Cardiac muscle cell (in vitro differentiated cells and primary cell): ENCODE measurements around the gene CACNA2D3. TPM values are rescaled to one million over a fixed set of nuclear protein-coding genes. Genes with fewer than 3 reads are reported as not detected.
"Not testable (repeated sequence)": the region's sequence is repeated elsewhere in the genome, so short reads cannot be mapped to it uniquely, and the experiment has no call there.

ENCODE experiments used
- DNase-seq, 2 donors: peaks; one replicate each; pipeline versions ENCODE4 v3.0.0 to v3.0.0-alpha.2; 2010 to 2017; ENCODE audit warnings: low read depth in 1 of 2, low spot score in 1 of 2
- H3K27ac ChIP-seq: fragments of 200-600 bp; sonication (generic); 2 replicates; pipeline ENCODE4 v1.5.1; 2016
- H3K27me3 ChIP-seq: fragments of 200-600 bp; sonication (generic); 2 replicates; pipeline ENCODE4 v1.6.0; 2016; ENCODE audit warnings: control low read depth
- H3K36me3 ChIP-seq: fragments of 200-600 bp; sonication (generic); 2 replicates; pipeline ENCODE4 v1.5.1; 2016; ENCODE audit warnings: control low read depth
- H3K4me1 ChIP-seq: fragments of 200-600 bp; sonication (generic); 2 replicates; pipeline ENCODE4 v1.8.1; 2017; ENCODE audit warnings: low read depth, mild to moderate bottlenecking, mixed run types
- H3K4me3 ChIP-seq: fragments of 200-600 bp; sonication (generic); 2 replicates; pipeline ENCODE4 v1.5.1; 2016; ENCODE audit warnings: mild to moderate bottlenecking
- H3K9me3 ChIP-seq: fragments of 200-600 bp; sonication (generic); 2 replicates; pipeline ENCODE4 v1.5.1; 2017; ENCODE audit warnings: low read depth, mild to moderate bottlenecking, control low read depth
- polyA plus RNA-seq: library from polyadenylated mRNA; unstranded; fragments of >200 nt; fragmentation: Nextera tagmentation; extraction: Ambion mirVana; gene quantifications from 2 replicates; pipeline ENCODE4 v1.2.1, GENCODE V29; 2016
- total RNA-seq: library from RNA; depleted of rRNA; stranded (reverse); fragments of >200 nt; gene quantifications from 2 replicates; pipeline ENCODE4 v1.2.3, GENCODE V29; 2016
- TF ChIP-seq, protein P1 (sequence below): IDR thresholded peaks from 2 replicates; pipeline ENCODE4 v1.5.1; 2012; ENCODE audit warnings: low read depth, mild to moderate bottlenecking, low read length

CACNA2D3 gene
- total and polyA plus RNA-seq, 2 experiments from 2014 or later: 0.45 to 0.59 TPM

GRCh38 chr3:54631516-54632325 is 509.4 kb downstream of the CACNA2D3 start:
- TF ChIP-seq, protein P1, sequence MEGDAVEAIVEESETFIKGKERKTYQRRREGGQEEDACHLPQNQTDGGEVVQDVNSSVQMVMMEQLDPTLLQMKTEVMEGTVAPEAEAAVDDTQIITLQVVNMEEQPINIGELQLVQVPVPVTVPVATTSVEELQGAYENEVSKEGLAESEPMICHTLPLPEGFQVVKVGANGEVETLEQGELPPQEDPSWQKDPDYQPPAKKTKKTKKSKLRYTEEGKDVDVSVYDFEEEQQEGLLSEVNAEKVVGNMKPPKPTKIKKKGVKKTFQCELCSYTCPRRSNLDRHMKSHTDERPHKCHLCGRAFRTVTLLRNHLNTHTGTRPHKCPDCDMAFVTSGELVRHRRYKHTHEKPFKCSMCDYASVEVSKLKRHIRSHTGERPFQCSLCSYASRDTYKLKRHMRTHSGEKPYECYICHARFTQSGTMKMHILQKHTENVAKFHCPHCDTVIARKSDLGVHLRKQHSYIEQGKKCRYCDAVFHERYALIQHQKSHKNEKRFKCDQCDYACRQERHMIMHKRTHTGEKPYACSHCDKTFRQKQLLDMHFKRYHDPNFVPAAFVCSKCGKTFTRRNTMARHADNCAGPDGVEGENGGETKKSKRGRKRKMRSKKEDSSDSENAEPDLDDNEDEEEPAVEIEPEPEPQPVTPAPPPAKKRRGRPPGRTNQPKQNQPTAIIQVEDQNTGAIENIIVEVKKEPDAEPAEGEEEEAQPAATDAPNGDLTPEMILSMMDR: no peak

GRCh38 chr3:54632326-54632665 is 509.9 kb downstream of the CACNA2D3 start:
- TF ChIP-seq, protein P1: no peak
- Histone ChIP-seq H3K9me3 (no peaks in the 10 kb centered on the region), H3K4me1 (no peaks in the 10 kb centered on the region), H3K27ac (no peak overlapping the region), H3K27me3 (peaks cover 6% of the 10 kb centered on the region), H3K36me3 (no peaks in the 10 kb centered on the region), H3K4me3 (no peak overlapping the region)
- DNase-seq: no peak

More at GRCh38 chr3:54631516-54632325, 509.4 kb downstream of the CACNA2D3 start:
- Histone ChIP-seq H3K27ac (no peak overlapping the region), H3K27me3 (peaks cover under 1% of the 10 kb centered on the region), H3K4me3 (no peak overlapping the region), H3K36me3 (no peaks in the 10 kb centered on the region), H3K4me1 (no peaks in the 10 kb centered on the region), H3K9me3 (no peaks in the 10 kb centered on the region)
- DNase-seq: no peak

DNA sequence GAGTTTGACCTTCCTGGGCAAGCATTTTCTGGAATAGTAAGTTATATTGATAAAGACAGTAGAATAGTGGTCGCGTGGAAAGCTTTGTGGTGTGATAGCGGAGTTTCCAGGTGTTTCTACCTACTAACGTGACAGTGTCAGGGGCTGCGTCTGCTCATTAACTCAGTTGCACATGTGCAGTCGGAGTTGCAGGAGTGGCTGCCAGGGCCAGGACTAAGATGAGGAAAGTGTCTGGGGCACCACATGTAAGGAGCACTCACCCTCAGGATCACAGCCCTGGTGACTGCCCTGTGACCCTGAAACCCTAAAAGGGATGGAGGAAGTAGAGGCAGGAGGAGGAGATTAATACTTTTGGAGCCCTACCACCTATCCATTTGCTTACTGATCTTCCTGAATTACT is 510.5 kb downstream of the CACNA2D3 start:
- Histone ChIP-seq H3K4me3 (no peak overlapping the region), H3K4me1 (no peaks in the 10 kb centered on the region), H3K9me3 (no peaks in the 10 kb centered on the region), H3K27ac (no peak overlapping the region), H3K27me3 (peaks cover 10% of the 10 kb centered on the region), H3K36me3 (no peaks in the 10 kb centered on the region)
- TF ChIP-seq, protein P1: no peak
- no peak for DNase-seq

DNA sequence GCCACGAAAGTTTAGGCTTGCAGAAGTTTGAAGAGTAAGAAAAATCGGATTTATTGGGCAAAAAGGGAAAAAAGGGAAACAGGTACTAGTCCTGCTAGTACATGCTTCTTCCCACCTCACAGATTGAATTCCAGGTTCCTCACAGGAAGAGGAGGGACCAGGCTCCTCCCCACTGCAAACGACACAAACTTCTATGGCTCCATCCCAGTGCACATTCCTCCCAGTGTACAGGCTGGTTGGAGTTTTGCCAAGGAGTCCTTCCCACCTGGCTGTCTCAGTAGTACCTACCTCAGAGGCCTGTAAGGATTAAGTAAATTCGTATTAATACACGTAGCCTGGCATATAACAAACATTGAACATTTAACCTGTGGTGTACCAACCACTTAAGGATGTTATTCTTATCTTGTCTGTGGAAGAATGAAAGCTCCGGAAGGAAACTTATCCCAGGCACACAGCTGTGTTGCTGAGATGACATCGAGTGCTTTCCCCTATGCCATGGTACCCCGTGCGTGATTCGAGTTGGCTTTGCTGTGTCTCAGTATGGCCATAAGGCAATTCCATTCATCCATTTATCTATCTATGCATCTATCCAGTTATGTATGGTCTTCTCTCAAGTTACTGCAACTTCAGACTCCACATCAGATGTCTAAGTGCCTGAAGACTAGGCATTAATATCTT is 511.2 kb downstream of the CACNA2D3 start:
- TF ChIP-seq, protein P1: no peak
- no peak for DNase-seq
- H3K36me3 ChIP-seq: no peaks in the 10 kb centered on the region
- H3K4me3 ChIP-seq: no peak overlapping the region
- H3K27ac ChIP-seq: no peak overlapping the region
- H3K27me3 ChIP-seq: peaks cover 17% of the 10 kb centered on the region
- H3K9me3 ChIP-seq: no peaks in the 10 kb centered on the region
- H3K4me1 ChIP-seq: no peaks in the 10 kb centered on the region

DNA sequence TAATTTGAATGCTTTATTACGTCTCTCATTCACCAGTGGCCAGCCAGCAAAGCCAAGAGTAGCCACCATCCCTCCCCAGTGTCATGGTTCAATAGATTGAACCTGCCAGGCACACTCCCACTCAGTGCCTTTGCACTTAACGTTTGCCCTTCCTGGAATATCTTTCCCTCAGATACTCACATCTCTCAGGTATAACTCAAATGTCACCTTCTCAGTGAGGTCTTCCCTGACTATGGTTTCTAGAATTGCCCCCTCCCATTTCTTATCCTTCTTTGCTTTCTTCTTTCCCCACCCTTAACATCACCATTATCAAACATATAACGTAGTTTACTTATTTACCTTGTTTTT is 511.7 kb downstream of the CACNA2D3 start:
- H3K4me1 ChIP-seq: no peaks in the 10 kb centered on the region
- no peak for DNase-seq
- no peak overlapping the region for H3K27ac ChIP-seq
- H3K27me3 ChIP-seq: peaks cover 22% of the 10 kb centered on the region
- no peaks in the 10 kb centered on the region for H3K9me3 ChIP-seq
- TF ChIP-seq, protein P1: no peak
- no peak overlapping the region for H3K4me3 ChIP-seq
- H3K36me3 ChIP-seq: no peaks in the 10 kb centered on the region

DNA sequence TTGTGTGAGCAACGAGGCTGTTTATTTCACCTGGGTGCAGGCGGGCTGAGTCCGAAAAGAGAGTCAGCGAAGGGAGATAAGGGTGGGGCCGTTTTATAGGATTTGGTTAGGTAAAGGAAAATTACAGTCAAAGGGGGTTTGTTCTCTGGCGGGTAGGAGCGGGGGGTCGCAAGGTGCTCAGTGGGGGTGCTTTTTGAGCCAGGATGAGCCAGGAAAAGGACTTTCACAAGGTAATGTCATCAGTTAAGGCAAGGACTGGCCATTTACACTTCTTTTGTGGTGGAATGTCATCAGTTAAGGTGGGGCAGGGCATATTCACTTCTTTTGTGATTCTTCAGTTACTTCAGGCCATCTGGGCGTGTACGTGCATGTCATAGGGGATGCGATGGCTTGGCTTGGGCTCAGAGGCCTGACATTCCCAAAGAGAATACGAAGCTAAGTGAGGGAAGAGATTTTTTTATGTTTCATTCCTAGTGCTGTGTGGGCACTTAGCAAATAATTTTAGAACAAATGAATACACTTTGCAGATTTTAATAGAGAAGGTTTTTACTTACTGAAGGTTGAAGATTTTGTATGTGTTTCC is 517.5 kb downstream of the CACNA2D3 start:
- H3K27ac ChIP-seq, H3K4me3 ChIP-seq: not testable (repeated sequence)

More for the DNA sequence above, 517.5 kb downstream of the CACNA2D3 start:
- not testable (repeated sequence) for H3K36me3 ChIP-seq, DNase-seq, H3K9me3 ChIP-seq, H3K4me1 ChIP-seq
- peaks cover 44% of the 10 kb centered on the region for H3K27me3 ChIP-seq
